Esophagus squamous epithelium (tissue), 4 donors: ENCODE data around the gene AMZ2.

Experiments used
- CTCF ChIP-seq, 6 experiments: fragments of 450-650 bp in 4 of 6; fragments of 200-600 bp in 2 of 6; sonication (generic) in 2 of 6; IDR thresholded peaks; one replicate each; pipeline ENCODE4 v1.5.1; 2016 to 2019; ENCODE audit warnings: antibody characterized with exemption in 6 of 6, mild to moderate bottlenecking in 4 of 6, moderate library complexity in 4 of 6
- POLR2A ChIP-seq, 4 donors: fragments of 450-650 bp; IDR thresholded peaks; one replicate each; pipeline ENCODE4 v1.6.1; 2017; ENCODE audit warnings: antibody characterized with exemption in 4 of 4, mild to moderate bottlenecking in 4 of 4, moderate library complexity in 3 of 4

GRCh38 chr17:68296217-68297191, 48.7 kb downstream of the AMZ2 start:
- TF ChIP-seq POLR2A (IDR thresholded peaks at IDR 0.05), result peak in 1 of 4 donors; percentile 49
- no peak for TF ChIP-seq CTCF (IDR thresholded peaks at IDR 0.05)
